Adrenal gland (tissue), 12 donors: ENCODE data around the gene FBXL16. TPM values are rescaled to one million over a fixed set of nuclear protein-coding genes. Genes with fewer than 3 reads are reported as not detected.

Experiments
- DNase-seq, 7 donors: peaks; one replicate each; pipeline ENCODE4 v3.0.0-alpha.2; 2019 to 2020
- H3K27ac ChIP-seq, 5 donors: fragments of 200-600 bp; sonication (generic) in 4 of 5; 1 replicate in 3 of 5; 2 replicates in 2 of 5; pipeline versions ENCODE4 v1.5.1 to v1.8.0; 2016 to 2020; ENCODE audit warnings: mild to moderate bottlenecking in 1 of 5
- H3K27me3 ChIP-seq: fragments of 200-600 bp; 2 replicates; pipeline ENCODE4 v1.8.0; 2021
- H3K36me3 ChIP-seq, 2 donors: fragments of 200-600 bp; replicated peaks in 1 of 2; 1 replicate in 1 of 2; 2 replicates in 1 of 2; pipeline versions ENCODE4 v1.5.1 to v1.8.0; 2018 to 2022
- H3K4me1 ChIP-seq, 2 donors: fragments of 200-600 bp; replicated peaks in 1 of 2; 1 replicate in 1 of 2; 2 replicates in 1 of 2; pipeline versions ENCODE4 v1.5.1 to v1.8.0; 2018 to 2021
- H3K4me3 ChIP-seq, 4 donors: fragments of 200-600 bp; sonication (generic) in 3 of 4; one replicate each; pipeline ENCODE4 v1.5.1; 2016 to 2018
- H3K9me3 ChIP-seq, 3 donors: fragments of 200-600 bp; sonication (generic) in 1 of 3; replicated peaks in 1 of 3; 1 replicate in 2 of 3; 2 replicates in 1 of 3; pipeline versions ENCODE4 v1.5.1 to v1.8.0; 2016 to 2021
- POLR2A ChIP-seq, 2 donors: fragments of 450-650 bp; IDR thresholded peaks; one replicate each; pipeline ENCODE4 v1.6.1; 2017; ENCODE audit warnings: antibody characterized with exemption in 2 of 2, mild to moderate bottlenecking in 2 of 2, moderate library complexity in 1 of 2
- WGBS, 4 donors: extraction: QIAGEN DNeasy Blood & Tissue Kit in 2 of 4; methylation state at CpG; one replicate each; pipeline versions ENCODE4 v1.1.5 to v1.1.7; 2013 to 2017; 5-methylcytosine and 5-hydroxymethylcytosine counted together
- intact Hi-C, 2 donors: fragments of 100-400 bp; cut with DNase I; formaldehyde crosslinking; loops; one replicate each; pipeline versions ENCODE4 v1.14.1 to v1.15.0; 2022 to 2023
- polyA plus RNA-seq, 3 donors: library from polyadenylated mRNA; stranded (reverse); fragments of 200-250 nt in 2 of 3; fragments of 350-450 nt in 1 of 3; fragmentation: Illumina TruSeq in 1 of 3; extraction: RNeasy Lipid Tissue Mini Kit (QIAGEN cat#74804) in 1 of 3; gene quantifications; one replicate each; pipeline ENCODE4 v1.2.3, GENCODE V29; 2013 to 2014
- total RNA-seq, 9 donors: library from RNA; depleted of rRNA in 4 of 9; stranded (reverse); fragments of >200 nt in 4 of 9; fragments of 120-200 nt in 1 of 9; fragmentation: NEBNext Ultra II Directional in 1 of 9; extraction: Animal tissue kit (Norgen Biotek cat#: 25700) in 1 of 9; gene quantifications; one replicate each; pipeline versions ENCODE4 v1.1.0 to v1.2.4, GENCODE V29; 2013 to 2023
- TF ChIP-seq, protein P1 (sequence below), 6 experiments: fragments of 450-650 bp in 4 of 6; fragments of 200-600 bp in 2 of 6; sonication (generic) in 1 of 6; IDR thresholded peaks; 1 replicate in 5 of 6; 2 replicates in 1 of 6; pipeline versions ENCODE4 v1.5.1 to v1.8.0; 2016 to 2021; ENCODE audit warnings: antibody characterized with exemption in 6 of 6, mild to moderate bottlenecking in 2 of 6, moderate library complexity in 1 of 6
- donor health status: healthy with polysubstance abuse.
- donor health status: Bipolar disorder and iron deficiency.
- donor health status: DM: yes; HTN: yes; CAD: no.
- donor health status: DM: no; HTN: no; CAD: no.
- donor health status: DM: no; HTN: no; CAD: no.
- donor health status: DM: yes; HTN: yes; CAD: no.

The FBXL16 gene
- total and polyA plus RNA-seq, 12 donors: 0.17 to 18.3 (median 5.2) TPM; not detected in 1

DNA sequence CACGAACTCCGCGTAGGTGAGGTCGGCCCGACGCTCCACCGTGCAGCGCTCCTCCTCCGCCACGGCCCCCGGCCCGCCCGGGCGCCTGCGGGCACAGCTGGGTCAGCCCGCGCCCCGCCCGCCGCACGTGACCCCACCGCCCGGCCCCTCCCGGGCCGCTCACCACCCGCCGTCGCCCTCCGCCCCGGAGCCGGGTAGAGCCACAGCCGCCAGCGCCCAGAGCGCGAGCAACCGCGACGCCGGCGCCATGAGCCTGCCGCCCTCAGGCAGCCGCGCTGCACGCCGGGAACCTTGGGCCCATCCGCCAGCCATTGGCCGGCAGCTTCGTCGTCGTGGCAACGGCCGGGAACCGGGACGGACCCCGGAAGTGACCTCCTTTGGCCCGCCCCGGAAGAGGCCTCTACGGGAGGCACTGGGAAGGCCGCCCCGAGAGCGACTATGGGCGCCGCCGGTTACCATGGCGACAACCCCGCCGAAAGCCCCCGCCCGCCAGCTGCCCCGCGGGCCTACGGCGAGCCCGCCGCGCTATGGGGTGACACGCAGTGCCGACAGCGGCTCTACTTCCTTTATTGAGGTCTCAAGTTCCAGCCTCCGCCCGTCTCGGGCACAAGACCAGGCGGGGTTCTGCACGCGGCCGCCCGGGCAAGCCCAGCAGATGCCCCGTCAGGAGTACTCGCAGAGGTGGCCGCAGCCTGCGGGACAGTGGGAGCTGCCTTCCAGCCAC, 21.4 kb downstream of the FBXL16 start, which contains the start of gene JMJD8:
TSS of gene JMJD8 (minus strand) at position 264 of the 724 bp plus-strand sequence. CDS start at position 249, 15 bp downstream.
- intact Hi-C loops: no loop called here
- Histone ChIP-seq H3K4me3 (peak within 1 kb of the TSS in 2 of 4 donors; percentile 4 to 79), H3K27ac (peak within 1 kb of the TSS in 4 of 5 donors; percentile 38 to 90 (median 80)), H3K27me3 (no peaks in the 10 kb centered on the region), H3K36me3 (peaks cover 0 to 36% of the 10 kb centered on the region in 2 donors), H3K9me3 (no peaks in the 10 kb centered on the region), H3K4me1 (peaks cover 27 to 47% of the 10 kb centered on the region in 2 donors)
- TF ChIP-seq, protein P1, sequence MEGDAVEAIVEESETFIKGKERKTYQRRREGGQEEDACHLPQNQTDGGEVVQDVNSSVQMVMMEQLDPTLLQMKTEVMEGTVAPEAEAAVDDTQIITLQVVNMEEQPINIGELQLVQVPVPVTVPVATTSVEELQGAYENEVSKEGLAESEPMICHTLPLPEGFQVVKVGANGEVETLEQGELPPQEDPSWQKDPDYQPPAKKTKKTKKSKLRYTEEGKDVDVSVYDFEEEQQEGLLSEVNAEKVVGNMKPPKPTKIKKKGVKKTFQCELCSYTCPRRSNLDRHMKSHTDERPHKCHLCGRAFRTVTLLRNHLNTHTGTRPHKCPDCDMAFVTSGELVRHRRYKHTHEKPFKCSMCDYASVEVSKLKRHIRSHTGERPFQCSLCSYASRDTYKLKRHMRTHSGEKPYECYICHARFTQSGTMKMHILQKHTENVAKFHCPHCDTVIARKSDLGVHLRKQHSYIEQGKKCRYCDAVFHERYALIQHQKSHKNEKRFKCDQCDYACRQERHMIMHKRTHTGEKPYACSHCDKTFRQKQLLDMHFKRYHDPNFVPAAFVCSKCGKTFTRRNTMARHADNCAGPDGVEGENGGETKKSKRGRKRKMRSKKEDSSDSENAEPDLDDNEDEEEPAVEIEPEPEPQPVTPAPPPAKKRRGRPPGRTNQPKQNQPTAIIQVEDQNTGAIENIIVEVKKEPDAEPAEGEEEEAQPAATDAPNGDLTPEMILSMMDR (IDR thresholded peaks at IDR 0.05): no peak
- peak; percentile 32 to 69 for TF ChIP-seq POLR2A (IDR thresholded peaks at IDR 0.05)
- DNase-seq: peak; percentile 97 to 98 (median 97)
- WGBS, 4 donors: 0 to 3% (median 1%) methylated on average over 1 to 91 of the region's 91 CpGs

DNA sequence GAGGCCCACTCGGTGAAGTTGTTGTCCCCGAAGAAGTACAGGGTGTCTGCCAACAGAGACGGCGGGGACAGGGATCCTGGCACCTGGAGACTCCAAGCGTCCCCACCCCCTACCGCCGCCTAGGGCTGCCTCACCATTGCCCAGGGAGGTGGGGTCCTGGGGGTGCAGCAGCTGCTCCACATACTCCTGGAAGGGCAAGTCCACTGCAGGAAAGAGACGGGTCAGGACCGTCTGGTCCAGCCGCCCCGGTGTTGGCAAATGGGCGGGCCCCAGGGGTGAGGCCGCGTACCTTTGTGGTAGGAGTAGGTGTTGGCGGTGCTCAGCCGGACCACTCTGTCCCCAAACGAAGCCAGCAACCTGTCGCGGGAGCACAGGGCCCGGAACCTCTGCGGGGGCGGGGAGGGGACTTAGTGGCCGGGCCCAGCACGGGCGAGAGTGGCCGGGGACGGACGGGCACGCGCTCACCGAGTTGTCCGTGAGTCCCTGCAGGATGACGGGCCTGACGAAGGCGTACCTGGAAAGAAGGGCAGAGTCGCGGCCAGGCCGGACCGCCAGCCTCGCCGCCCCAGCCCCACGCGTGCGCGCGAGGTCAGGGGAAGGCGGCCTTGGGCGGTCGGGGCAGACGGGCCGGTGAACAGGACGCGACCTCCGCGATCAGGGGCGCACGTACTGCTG, 22.1 kb downstream of the FBXL16 start:
- Histone ChIP-seq H3K27me3 (no peaks in the 10 kb centered on the region), H3K9me3 (no peaks in the 10 kb centered on the region), H3K4me3 (peak overlapping the region in 2 of 4 donors; percentile 4 to 79), H3K27ac (peak overlapping the region in 4 of 5 donors; percentile 38 to 90 (median 80)), H3K4me1 (peaks cover 27 to 41% of the 10 kb centered on the region in 2 donors), H3K36me3 (peaks cover 0 to 36% of the 10 kb centered on the region in 2 donors)
- intact Hi-C loops: no loop called here
- peak in 3 of 7 donors; percentile 38 to 57 (median 39) for DNase-seq
- 12 to 23% (median 17%) methylated on average over 22 to 57 of the region's 57 CpGs for WGBS, 4 donors
- TF ChIP-seq POLR2A (IDR thresholded peaks at IDR 0.05): no peak
- TF ChIP-seq, protein P1 (IDR thresholded peaks at IDR 0.05): no peak

DNA sequence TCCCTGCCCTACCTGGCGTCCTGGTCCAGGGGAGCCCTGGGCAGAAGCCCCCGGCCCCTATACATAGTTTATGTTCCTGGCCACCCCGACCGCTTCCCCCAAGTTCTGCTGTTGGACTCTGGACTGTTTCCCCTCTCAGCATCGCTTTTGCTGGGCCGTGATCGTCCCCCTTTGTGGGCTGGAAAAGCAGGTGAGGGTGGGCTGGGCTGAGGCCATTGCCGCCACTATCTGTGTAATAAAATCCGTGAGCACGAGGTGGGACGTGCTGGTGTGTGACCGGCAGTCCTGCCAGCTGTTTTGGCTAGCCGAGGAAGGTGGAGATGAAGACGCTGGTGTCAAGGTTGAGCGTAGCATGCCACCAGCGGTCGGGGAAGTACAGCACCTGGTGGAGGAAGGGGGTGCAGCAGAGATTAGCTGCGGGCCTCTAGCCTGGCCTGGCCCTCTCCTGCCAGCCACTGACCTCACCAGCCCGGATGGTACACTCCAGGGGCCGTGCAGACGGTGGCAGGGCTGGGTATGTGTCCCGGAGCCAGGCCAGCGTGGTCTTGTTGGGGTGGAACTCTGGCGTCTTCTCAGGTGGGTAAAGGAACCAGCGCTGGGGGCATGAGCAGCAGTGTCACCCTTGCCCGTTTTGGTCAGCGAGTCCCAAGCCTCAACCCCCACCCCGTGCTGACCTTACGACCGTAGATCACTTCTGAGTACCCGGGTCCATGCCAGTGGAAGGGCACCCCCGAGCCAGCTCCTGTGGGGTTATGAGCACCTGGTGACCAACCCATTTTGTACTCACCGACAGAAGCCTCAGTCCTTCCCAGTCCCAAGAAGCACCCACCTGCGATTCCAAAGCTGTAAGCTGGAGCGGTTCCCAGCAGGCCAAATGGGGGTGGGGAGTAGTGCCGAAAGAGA, 22.9 kb downstream of the FBXL16 start:
- H3K4me3 ChIP-seq: no peak overlapping the region
- WGBS, 4 donors: 68 to 77% (median 70%) methylated on average over 32 to 36 of the region's 36 CpGs
- H3K36me3 ChIP-seq: peaks cover 0 to 35% of the 10 kb centered on the region in 2 donors
- peaks cover 27 to 41% of the 10 kb centered on the region in 2 donors for H3K4me1 ChIP-seq
- peak overlapping the region in 2 of 5 donors; percentile 38 to 79 for H3K27ac ChIP-seq
- no peaks in the 10 kb centered on the region for H3K9me3 ChIP-seq
- DNase-seq: peak in 1 of 7 donors; percentile 36
- H3K27me3 ChIP-seq: no peaks in the 10 kb centered on the region
- intact Hi-C loops: no loop called here
- TF ChIP-seq POLR2A (IDR thresholded peaks at IDR 0.05): peak in 1 of 2 donors; percentile 6
- TF ChIP-seq, protein P1 (IDR thresholded peaks at IDR 0.05): peak in 1 of 6 experiments; percentile 3
